Stimulated activated CD8-positive, alpha-beta memory T cell treated with anti-CD3 and anti-CD28 coated beads, Interleukin-7, amount 100 ng/mL, for 4 hours (primary cell): ENCODE measurements around the gene HOXC10.

Experiments
- DNase-seq, 2 donors: peaks; one replicate each; pipeline ENCODE4 v3.0.0-alpha.2; 2020; ENCODE audit warnings: low read depth in 2 of 2

The HOXC10 gene

DNA sequence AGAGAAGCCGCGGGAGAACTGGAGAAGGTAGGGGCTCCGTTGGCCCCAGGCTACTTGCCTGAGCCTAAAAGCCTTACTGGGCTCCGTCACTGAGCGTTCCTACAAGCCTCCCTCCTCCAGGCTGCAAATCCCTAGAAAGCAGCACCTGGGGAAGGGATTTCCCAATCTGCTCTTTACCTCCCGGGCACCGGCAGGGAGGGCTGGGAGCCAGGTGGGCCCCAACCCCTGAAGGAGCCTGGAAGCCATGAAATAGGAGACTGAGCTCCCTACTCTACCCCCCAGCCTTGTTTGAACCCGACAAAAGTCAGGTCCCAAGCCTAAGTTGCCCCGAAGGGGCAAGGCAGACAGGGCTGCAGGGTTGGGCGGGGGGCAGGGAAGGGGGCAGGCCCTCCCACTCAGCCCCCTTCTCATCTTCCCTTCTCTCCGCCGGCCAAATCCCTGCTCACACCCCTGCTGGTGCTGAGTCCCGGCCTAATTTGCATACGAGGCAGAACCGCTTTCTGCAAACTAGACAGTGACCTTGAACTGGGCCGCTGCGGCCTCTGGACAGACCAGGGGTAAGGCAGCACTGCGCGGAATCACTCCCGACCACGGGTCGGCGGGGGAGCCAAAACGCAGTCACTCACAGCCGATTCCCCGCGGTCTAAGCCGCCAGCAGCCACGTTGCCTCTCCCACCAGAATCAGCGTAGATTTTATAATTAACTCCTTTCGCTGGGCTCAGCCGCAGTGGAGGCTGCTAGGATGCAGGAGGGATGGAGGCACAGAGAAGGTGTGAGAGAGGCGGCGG lies 34.0 kb upstream of the HOXC10 start:
- DNase-seq: no peak

DNA sequence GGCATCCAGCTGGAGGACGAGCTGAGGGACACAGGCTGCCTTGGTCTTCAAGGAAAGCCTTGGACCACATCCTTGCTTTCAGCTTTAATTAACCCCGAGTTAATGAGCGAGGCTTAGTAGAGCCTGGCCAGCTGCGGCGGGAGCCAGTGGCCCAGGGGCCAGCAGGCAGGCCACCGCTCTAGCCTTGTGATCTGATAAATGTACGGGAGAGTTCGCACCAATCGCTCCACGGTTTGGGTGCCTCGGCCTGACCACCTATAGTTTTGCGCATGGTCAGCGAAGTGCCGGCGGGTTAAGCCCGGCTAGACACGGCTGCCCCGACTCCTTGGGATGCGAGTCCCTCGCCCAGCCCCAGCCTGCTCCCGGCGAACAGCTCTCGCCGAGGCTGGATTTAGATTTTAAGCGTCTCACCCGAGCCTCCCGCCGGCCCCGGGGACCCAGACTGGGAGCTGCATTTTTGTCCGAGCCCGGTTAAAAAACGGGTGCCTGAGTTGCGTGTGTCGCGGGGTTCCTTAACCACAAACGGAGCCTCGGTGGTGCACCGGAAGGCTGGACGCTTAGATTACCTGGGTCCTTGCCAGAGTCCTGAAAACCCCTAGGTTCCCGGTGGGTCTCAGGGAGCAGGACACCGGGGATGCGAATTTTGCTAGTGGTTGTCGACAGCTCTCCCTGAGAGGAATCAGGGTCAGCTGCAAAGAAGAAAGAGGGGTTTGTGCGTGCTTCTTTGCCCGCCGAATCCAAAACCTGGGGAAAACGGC lies 33.2 kb upstream of the HOXC10 start:
- no peak for DNase-seq

DNA sequence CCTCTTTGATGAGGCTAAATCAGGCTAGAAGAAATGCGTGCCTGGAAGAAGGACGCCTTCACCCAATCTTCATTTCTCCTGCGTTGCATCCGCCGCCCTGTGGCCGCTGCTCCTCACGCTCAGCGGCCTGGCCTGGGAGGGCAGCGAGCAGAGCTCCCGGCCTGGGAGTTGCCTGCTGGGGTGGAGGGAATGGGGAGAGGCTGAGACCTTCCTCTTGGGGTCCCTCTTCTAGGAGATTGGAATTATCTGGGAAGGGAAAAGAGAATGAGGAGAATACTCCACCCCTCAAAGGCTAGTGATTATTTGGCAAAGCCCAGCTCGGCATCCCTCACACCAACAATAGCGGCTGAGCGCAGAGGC lies 32.6 kb upstream of the HOXC10 start:
- no peak for DNase-seq

DNA sequence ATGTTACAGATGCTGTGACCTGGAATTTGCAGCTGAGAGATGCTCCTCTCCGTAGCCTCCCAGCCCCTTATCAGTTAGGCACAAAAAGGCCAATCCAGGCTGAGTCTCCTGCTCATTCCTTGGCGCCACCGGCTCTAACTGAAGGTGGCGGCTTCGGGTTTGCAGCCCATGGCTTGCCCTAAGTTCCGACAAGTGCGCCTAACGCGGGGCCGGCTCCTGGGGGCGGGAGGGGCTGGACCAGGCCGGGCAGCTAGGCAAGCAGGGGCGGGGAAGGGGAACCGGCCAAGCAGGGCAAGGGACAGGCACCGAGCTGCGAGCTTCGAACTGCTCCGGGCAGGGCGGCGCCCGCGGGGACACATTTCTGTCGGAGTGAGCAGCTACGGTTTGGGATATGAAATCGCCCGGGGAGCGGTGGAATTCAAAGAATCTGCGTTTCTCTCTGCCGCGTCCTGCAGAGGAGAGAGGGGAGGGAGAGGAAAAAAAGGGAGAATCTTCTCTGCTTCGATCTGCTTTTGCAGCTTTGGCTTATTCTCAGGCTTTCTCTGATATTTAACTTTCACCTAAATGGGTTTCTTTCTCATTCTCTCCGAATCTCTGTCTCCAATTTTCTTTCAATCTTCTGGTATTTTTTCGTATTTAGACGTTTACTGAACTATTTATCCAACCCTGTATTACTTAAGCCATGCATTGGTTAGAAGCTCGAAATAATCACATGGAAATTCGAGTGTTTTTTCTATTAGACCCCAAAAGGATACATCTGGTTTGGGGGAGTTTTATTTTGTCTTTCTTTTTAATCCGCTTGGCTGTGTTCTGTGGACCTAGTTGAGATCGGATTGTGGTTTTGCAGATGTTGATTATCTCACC lies 31.8 kb upstream of the HOXC10 start:
- no peak for DNase-seq

DNA sequence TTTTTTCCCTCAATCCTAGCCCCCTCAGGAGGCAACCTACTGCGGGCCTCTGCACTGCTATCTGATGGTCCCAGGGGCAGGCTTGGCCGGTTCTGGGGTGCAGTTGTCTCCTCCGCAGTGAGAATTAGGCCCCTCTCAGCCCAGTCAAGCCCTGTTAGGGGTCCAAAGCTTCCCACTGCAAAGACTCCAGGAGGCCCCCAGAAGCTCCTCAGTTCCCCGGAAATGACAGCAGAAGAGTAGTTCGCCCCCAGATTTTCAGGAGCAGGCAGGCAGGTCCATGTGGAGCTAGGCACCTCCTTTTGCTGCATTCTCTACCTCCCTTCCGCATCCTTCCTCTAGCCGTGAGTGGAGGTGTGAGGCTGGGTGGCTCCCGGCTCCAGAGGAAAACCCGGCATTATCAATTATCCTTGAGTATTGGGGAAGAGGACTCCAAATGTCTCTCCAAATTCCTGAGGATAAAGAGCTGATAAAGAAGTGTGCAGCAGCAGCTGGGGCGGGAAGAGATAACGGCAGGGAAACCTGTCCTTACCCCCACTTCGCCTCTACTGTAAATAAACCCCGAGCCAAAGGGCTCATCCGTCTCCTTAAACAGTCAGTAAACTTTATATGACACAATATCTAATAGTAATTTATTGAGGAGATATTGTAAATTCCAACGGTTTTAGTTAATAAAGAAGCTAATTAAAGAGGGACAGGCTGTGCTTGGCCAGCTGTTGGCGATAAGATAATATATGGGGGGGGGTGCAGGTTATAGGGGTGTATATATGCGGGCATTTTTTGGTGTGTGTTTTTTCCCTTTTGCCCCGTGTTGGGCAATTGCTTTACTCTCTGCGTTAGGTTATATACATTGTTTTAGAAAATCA lies 30.9 kb upstream of the HOXC10 start:
- DNase-seq: no peak

DNA sequence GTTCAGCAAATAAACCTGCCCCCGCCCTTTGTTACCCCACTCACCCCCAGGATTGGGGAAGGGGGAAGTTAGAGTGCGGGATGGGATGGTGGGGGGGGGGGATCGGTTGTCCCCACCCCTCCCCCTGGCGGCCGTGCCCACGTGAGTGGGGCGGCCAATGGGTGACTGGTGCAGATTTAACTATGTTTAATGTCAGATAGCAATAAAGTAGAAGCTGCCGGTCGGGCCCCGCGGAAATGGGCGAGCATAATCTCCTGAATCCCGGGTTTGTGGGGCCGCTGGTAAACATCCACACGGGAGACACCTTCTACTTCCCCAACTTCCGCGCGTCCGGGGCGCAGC lies 30.3 kb upstream of the HOXC10 start, which contains the start of gene HOXC12:
HOXC12 (plus strand) TSS at position 210 of the 342 bp plus-strand sequence; CDS start at position 237, 27 bp downstream.
- no peak for DNase-seq

DNA sequence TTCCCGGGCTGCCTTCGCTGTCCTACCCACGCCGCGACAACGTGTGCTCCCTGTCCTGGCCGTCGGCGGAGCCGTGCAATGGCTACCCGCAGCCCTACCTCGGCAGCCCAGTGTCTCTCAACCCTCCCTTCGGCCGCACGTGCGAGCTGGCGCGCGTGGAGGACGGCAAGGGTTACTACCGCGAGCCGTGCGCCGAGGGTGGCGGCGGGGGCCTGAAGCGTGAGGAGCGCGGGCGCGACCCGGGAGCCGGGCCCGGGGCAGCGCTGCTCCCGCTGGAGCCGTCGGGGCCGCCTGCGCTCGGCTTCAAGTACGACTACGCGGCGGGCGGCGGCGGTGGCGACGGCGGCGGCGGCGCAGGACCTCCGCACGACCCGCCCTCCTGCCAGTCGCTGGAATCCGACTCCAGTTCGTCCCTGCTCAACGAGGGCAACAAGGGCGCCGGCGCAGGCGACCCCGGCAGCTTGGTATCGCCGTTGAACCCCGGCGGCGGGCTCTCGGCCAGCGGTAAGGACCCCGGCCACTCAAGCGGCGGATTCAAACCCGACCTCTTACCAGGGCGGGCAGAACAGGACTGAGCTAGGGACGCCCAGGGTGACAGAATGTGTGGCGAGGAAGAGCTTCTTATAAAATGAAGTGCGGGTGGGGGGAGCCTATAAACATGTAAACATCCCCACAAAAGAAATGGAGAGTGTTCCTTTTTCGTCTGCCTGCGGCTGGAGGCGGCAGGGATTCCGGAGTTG lies 29.7 kb upstream of the HOXC10 start:
- no peak for DNase-seq

DNA sequence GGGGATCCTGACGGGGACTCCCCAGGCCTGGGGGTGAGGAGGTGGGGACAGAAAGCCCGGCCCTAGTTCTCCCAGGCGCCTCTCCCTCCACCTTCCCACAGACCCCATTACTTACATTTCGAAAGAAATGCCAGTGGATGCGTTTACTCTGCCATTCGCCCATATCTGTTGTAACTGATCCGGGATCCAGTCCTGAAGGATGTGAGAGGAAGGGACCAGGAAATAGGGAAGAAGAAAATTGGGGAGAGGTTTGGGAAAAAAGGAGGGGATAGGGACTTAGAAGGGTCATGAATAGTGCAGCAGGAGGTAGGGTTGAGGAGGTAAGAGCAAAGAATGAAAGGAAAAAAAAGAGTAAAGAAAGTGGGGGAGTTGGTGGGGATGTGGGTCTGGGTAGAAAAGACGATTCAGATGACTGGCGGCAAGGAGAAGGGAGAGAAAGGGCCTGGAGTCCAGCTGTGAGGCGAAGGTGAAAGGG lies 29.1 kb upstream of the HOXC10 start:
- no peak for DNase-seq

DNA sequence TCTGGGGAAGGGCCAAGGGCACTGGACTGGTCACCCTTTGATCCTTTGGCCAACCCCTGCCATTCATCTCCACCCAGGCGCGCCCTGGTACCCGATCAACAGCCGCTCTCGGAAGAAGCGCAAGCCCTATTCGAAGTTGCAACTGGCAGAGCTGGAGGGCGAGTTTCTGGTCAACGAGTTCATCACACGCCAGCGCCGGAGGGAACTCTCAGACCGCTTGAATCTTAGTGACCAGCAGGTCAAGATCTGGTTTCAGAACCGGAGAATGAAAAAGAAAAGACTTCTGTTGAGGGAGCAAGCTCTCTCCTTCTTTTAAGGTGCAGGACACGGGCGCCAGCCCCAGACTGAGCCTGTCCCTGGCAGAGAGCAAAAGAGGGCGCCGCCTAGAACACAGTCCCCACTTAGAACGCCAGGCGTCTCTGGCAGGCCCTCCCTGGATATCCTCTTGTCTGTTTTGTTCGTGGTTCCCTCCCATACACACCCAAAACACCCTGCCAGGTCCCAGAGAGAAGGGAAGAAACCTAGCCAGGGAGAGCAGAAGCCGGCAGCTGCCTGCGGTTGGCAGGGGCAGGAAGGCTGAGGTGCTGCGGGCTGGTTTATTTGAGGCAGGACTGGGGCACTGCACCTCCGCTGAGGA lies 28.6 kb upstream of the HOXC10 start:
- no peak for DNase-seq

DNA sequence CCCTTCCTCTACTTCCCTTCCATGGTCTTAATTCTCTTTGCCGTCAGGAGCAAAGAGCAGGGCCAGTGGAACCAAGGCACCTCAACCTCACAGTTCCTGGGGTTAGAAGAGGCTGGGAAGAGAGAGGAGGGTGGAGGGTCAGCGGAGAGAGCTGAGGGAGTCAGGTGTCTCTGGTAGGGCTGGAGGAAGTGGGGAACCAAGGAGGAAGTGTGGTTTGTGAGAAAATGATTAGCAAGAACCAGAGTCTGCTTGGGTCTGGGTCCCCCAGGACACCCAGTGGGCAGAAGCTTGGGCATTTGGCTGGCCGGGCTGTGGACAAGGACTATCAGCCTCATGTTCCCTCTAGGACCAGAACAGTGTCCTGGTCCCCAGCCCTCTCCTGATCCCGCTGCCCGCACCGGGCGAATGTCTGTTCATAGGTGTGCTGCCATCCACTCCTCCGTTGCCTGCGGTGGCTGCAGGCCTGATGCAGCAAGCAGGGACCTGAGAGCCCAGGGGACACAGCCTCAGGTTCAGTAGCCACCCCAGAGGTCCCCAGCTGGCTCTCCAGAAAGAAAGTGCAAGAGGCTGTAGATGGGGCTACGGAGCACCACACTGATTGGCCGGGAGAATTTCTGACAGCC lies 27.9 kb upstream of the HOXC10 start:
- no peak for DNase-seq

DNA sequence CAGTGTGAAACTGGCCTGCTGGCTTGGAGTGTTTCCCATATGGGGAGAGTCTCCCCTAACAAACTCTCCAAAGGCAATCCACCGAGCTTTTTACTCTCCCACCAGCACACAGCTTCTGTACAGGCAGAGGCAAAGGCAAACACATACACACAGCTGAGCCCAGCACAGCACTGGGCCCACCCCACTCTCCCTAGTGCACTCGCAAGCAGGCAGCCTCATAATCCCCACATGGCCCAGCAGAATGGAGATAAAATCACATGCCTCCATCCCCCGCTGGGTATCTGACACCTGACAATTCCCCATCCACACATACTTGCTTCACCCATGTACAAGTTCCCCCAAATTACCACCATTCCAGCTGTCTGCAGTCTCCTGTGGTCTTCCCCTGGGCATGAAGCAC lies 26.8 kb upstream of the HOXC10 start:
- DNase-seq: no peak

DNA sequence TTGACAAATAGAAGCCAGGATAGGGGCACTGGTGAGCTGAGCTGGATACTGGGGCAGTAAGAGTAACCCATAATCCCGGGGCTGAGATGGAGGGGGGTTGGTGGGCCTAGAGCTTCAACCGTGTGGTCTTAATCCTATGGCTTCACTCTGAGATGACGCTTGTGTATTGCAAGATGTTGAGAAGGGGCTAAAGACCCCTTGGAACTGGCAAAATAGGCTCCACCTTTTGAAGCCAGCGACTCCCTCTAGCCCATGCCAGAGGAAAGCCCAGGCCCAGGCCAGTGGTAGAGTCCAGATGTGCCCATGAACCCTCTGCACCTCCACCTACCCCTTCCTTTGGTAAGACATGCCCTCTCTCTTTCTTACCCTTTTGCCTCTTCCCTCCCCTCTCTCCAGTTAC lies 25.6 kb upstream of the HOXC10 start:
- no peak for DNase-seq

DNA sequence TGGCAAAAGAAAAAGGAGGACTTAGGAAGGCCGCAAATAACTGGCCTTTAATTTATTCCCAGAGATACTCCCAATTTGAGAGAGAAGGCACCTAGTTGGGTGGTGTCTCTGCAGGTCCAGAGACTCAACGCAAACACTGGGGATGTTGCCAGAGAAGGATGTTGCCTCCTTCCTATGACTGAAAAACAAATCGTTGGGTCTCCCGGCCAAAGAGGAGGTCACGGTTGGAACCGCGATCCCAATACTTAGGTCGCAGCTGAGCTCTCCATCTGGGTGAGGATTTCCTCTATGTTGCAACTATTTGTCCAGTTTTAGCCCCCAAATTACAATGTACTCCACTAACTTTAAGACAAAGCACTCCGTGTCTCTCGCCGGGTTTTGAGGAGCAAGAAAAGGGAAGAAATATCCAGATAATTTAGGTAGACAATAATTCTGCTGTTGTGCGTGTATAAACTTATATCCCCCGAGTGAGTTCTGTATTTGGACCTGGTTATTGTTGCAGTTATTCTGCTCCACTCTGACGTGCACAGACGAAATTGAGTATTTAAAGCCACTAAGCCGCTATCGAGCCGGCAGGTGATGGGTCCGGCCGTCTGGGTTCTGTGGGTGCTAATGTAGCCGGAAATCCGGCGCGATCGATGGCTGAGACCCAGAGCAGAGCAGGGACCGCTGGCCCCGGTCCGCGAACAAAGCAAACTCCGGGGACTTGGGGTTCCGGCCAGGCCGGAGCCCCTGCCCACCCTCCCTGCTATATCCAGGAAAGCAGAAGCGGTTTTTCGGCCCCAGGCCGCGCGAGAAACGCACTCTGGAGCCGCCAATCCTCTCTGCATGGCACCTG lies 24.5 kb upstream of the HOXC10 start:
- no peak for DNase-seq

DNA sequence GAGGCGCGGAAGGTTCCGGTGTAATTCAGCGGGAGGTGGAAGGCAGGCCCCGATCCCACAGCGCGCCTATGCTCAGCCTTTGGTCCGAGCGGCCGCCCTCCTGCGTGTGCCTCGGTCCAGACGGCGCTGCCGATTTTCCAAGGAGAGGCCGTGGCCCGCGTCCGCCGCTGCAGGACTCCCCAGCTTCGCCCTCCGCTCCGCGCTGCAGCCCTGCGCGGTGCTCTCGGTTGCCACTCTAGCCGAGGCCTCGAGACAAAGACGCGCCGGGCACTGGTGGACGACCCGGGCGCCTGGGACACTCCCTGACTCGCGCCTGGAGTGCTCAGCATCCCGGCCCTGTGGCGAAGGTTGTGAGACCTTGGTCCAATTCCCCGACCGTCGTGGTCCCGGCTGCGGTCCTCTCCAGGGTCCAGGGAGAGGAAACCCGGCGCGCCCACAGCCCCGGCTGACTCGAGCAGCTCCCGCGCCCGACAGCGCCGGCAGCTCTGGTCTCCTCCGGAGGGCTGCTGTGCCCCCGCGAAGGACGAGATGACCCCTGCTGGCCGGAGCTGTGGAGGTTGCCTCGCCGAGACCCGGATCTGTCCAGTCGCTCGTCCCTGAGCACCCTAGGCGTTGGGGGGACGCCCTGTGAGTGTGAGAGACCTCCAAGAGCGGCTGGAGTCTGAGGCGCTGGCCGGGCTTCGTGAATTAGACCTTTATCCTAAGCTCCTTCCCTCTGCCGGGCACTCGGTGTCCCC lies 23.8 kb upstream of the HOXC10 start:
- DNase-seq: no peak

DNA sequence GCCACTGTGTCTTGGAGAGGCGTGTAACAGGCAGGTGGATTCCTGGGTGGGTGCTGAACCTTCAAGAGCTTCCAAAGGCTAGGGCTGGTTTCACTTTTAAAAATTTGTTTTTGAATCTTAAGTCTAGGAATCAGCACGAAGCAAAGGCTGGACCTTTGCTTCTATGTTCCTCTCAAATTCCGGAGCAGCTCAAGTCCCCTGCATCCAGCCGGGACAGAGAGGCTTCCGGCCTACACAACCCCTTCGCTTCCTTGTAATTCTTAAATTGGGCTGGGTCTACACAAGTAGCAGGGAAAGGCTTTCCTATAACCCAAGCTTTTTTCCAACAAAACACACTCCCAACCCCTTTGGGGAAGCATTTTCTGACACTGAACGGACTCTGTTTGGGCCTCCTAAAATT lies 21.9 kb upstream of the HOXC10 start:
- DNase-seq: no peak

DNA sequence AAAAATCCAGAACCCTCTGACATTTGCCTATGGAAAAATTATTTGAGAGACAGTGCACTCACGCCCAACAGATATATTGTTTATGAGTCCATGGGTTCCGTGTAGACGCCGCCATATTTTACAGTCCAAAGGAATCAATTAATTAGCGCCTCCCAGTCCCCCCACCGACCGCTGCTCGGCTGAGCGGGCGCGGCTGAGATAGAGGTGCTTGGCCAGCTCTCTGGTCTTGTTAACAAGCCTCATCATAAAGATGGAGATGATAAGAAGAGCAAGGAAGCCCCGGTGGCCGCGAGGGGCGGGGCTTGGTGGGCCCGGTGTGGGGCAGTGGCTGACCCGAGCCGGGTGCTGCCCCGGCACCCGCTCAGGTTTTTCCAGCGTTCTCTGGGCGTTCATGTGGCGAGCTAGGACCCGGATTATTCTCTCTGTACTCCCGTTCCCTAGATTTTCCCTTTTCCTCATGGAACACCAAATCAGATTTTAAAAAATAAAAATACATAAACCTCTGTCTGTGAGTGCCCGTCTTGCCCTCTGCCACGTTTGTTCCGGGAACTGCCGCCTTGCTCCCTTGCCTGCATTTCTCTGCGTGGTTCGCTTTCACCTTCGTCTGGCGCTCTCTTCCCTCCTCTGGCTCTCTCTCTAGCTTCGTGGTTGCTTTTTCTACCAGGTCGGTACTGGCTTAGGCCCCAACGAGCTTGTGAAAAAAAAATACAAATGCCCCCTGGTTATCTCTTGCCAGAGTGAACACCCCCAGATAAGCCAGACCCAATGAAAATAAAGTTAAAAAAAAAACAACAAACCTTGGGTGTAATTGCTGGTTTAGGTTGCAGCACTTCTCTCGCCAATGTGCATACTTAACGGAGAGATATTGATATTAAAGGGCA lies 21.3 kb upstream of the HOXC10 start:
- no peak for DNase-seq

DNA sequence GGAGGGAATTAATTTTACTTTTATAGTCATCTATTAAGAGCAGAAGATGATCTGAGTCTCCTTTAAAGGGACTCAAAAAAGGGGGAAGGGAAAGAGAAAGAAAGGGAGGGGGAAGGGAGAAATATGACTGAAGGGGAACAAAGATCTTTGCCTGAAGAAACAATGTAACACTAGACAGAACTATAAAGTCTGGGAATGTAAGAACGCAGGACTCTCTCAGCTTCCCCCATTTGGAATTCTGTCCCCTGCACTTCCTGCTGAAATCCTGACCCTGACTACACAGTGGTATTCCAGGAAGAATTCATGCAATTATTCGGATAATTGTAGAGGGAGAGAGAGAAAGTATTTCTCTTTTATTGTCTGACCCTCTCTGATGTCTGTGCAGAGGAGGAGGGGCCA lies 20.6 kb upstream of the HOXC10 start:
- no peak for DNase-seq
